HepG2 (cell line): Measurements from ENCODE around the gene OR2T10. TPM values are rescaled to one million over a fixed set of nuclear protein-coding genes. Genes with fewer than 3 reads are reported as not detected.

Experiments used
- ATAC-seq: fragments of 200-7000 bp; cut with Tn5 transposase; 3 replicates; pipeline ENCODE4 v1.9.1; 2020; ENCODE audit warnings: mild to moderate bottlenecking, moderate library complexity
- BruUV-seq: library from RNA; stranded (reverse); fragments of 400-500 nt; replicated peaks from 2 replicates; lab custom pipeline; 2021; lab: Mats Ljungman, UMichigan
- CTCF ChIA-PET: fragments of 300-600 bp; formaldehyde crosslinking; extraction: SDS; loops from one replicate; lab custom pipeline; 2021; ENCODE audit warnings: low total read pairs, inconsistent platforms, low intra/inter-chr PET ratio; lab: Yijun Ruan, JAX
- POLR2A ChIA-PET: fragments of 350-600 bp; sonication (Branson Sonifier 250); formaldehyde crosslinking; loops from one replicate; lab custom pipeline; 2020; ENCODE audit warnings: antibody characterized with exemption, inconsistent platforms; lab: Yijun Ruan, JAX
- DNase-seq: peaks from one replicate; pipeline ENCODE4 v3.0.0-alpha.2; 2015; ENCODE audit warnings: low spot score
- FAIRE-seq: peaks from 3 replicates; lab custom pipeline; 2011; peaks lifted over from hg19 to GRCh38; lab: Jason Lieb, UNC
- H2AFZ ChIP-seq: one replicate; pipeline ENCODE4 v1.6.1; 2011; ENCODE audit warnings: low read length, inconsistent platforms
- H3K27ac ChIP-seq: fragments of 300-600 bp; 3 replicates; pipeline ENCODE4 v1.8.0; 2011; ENCODE audit warnings: mixed run types, mild to moderate bottlenecking, mixed read lengths, low read length, inconsistent platforms; ENCODE audit not compliant: insufficient read depth; ENCODE audit errors: extremely low read length
- H3K27me3 ChIP-seq, 2 experiments: fragments of 200-600 bp in 1 of 2; 2 replicates in 1 of 2; 3 replicates in 1 of 2; pipeline versions ENCODE4 v1.6.0 to v1.8.0; 2011; ENCODE audit warnings: low read length in 2 of 2, mild to moderate bottlenecking in 2 of 2, moderate library complexity in 2 of 2, inconsistent platforms in 1 of 2; ENCODE audit not compliant: insufficient read depth in 2 of 2, control insufficient read depth in 1 of 2
- H3K36me3 ChIP-seq, 2 experiments: fragments of 200-600 bp in 1 of 2; replicated peaks in 1 of 2; 2 replicates in 1 of 2; 3 replicates in 1 of 2; pipeline versions ENCODE4 v1.5.1 to v1.8.0; 2011; ENCODE audit warnings: low read length in 2 of 2, inconsistent platforms in 1 of 2; ENCODE audit not compliant: insufficient read depth in 2 of 2, control insufficient read depth in 1 of 2
- H3K4me1 ChIP-seq: 2 replicates; pipeline ENCODE4 v1.5.1; 2012; ENCODE audit warnings: low read length, inconsistent platforms; ENCODE audit not compliant: insufficient read depth
- H3K4me2 ChIP-seq: 2 replicates; pipeline ENCODE4 v1.6.0; 2011; ENCODE audit warnings: low read depth, low read length, inconsistent platforms
- H3K4me3 ChIP-seq, 3 experiments: fragments of 200-600 bp in 1 of 3; sonication (generic), shearing (Covaris generic) in 1 of 3; replicated peaks in 1 of 3; 2 replicates each; pipeline ENCODE4 v1.5.1; 2011 to 2016; ENCODE audit warnings: low read length in 3 of 3, inconsistent platforms in 2 of 3, low read depth in 2 of 3, mild to moderate bottlenecking in 2 of 3, control low read depth in 1 of 3, mixed read lengths in 1 of 3; ENCODE audit not compliant: insufficient read depth in 1 of 3
- H3K79me2 ChIP-seq: one replicate; pipeline ENCODE4 v1.6.1; 2011; ENCODE audit warnings: low read length, inconsistent platforms; ENCODE audit not compliant: insufficient read depth
- H3K9ac ChIP-seq: 2 replicates; pipeline ENCODE4 v1.6.0; 2011; ENCODE audit warnings: mild to moderate bottlenecking, low read depth, low read length, inconsistent platforms; ENCODE audit not compliant: insufficient read depth
- H3K9me3 ChIP-seq: 2 replicates; pipeline ENCODE4 v1.5.1; 2012; ENCODE audit warnings: mild to moderate bottlenecking, low read length
- H4K20me1 ChIP-seq: 2 replicates; pipeline ENCODE4 v1.6.0; 2011; ENCODE audit warnings: inconsistent platforms, mild to moderate bottlenecking, low read length, moderate library complexity; ENCODE audit not compliant: insufficient read depth
- MEIS2 ChIP-seq: sonication (generic); formaldehyde crosslinking; IDR thresholded peaks from 2 replicates; pipeline ENCODE4 v1.9.0; 2021; ENCODE audit warnings: mild to moderate bottlenecking, missing genetic modification reagents
- MTA3 ChIP-seq: sonication (generic); formaldehyde crosslinking; IDR thresholded peaks from 2 replicates; pipeline ENCODE4 v1.4.0; 2020; ENCODE audit warnings: missing genetic modification reagents
- TEAD2 ChIP-seq: sonication (generic); formaldehyde crosslinking; IDR thresholded peaks from 2 replicates; pipeline ENCODE4 v1.9.0; 2021; ENCODE audit warnings: missing genetic modification reagents
- ZMYM4 ChIP-seq: sonication (generic); formaldehyde crosslinking; IDR thresholded peaks from 2 replicates; pipeline ENCODE4 v1.8.1; 2023; ENCODE audit warnings: mild to moderate bottlenecking, missing genetic modification reagents
- ZNF333 ChIP-seq: sonication (generic); formaldehyde crosslinking; IDR thresholded peaks from 2 replicates; pipeline ENCODE4 v1.4.0; 2020; ENCODE audit warnings: mild to moderate bottlenecking, missing genetic modification reagents, borderline replicate concordance
- ZNF367 ChIP-seq: sonication (generic); formaldehyde crosslinking; IDR thresholded peaks from 2 replicates; pipeline ENCODE4 v1.4.0; 2020; ENCODE audit warnings: missing genetic modification reagents, borderline replicate concordance
- ZNF484 ChIP-seq: sonication (generic); formaldehyde crosslinking; IDR thresholded peaks from 2 replicates; pipeline ENCODE4 v1.5.1; 2020; ENCODE audit warnings: mild to moderate bottlenecking, low read depth, missing genetic modification reagents, borderline replicate concordance
- ZNF550 ChIP-seq: sonication (generic); formaldehyde crosslinking; IDR thresholded peaks from 2 replicates; pipeline ENCODE4 v1.4.0; 2020; ENCODE audit warnings: mild to moderate bottlenecking, missing genetic modification reagents, borderline replicate concordance
- WGBS: methylation state at CpG from one replicate; pipeline ENCODE4 v1.1.6; 2017; ENCODE audit warnings: low lambda C conversion rate; 5-methylcytosine and 5-hydroxymethylcytosine counted together
- in situ Hi-C: cut with HindIII; loops from 2 replicates; pipeline ENCODE4 v1.10.0; 2017; ENCODE audit warnings: low pct_unique_long_range_greater_than_20kb; ENCODE audit not compliant: extremely low pct_ligation_motif_present
- intact Hi-C: fragments of 100-400 bp; cut with micrococcal nuclease; formaldehyde crosslinking; loops from one replicate; pipeline ENCODE4 v1.10.0; 2022; ENCODE audit not compliant: unreplicated experiment
- polyA plus RNA-seq, 8 experiments: library from polyadenylated mRNA; depleted of rRNA in 3 of 8; stranded (reverse) in 7 of 8; unstranded in 1 of 8; fragments of >200 nt; fragmentation: Illumina TruSeq in 4 of 8; extraction: Trizol in 4 of 8; gene quantifications; 2 replicates each; pipeline versions ENCODE4 v1.2.1 to v1.2.3, GENCODE V29; 2011 to 2016; ENCODE audit warnings: low read depth in 4 of 8, missing spikeins in 1 of 8, mixed read lengths in 1 of 8; ENCODE audit not compliant: insufficient read depth in 1 of 8
- total RNA-seq, 5 experiments: library from RNA; depleted of rRNA; stranded (reverse); fragments of >200 nt; fragmentation: Illumina TruSeq; extraction: Trizol; gene quantifications; 2 replicates each; pipeline ENCODE4 v1.2.3, GENCODE V29; 2016; ENCODE audit warnings: low read depth in 1 of 5
- TF ChIP-seq, protein P1 (sequence below): sonication (generic); formaldehyde crosslinking; IDR thresholded peaks from 2 replicates; pipeline ENCODE4 v1.4.0; 2020; ENCODE audit warnings: missing genetic modification reagents
- TF ChIP-seq, protein P2 (sequence below): sonication (generic); formaldehyde crosslinking; IDR thresholded peaks from 2 replicates; pipeline ENCODE4 v1.4.0; 2020; ENCODE audit warnings: mild to moderate bottlenecking, missing genetic modification reagents
- TF ChIP-seq, protein P3 (sequence below): IDR thresholded peaks from 2 replicates; pipeline ENCODE4 v1.6.1; 2018; ENCODE audit warnings: missing genetic modification reagents, mild to moderate bottlenecking, missing compliant biosample characterization
- TF ChIP-seq, protein P4 (sequence below): sonication (generic); formaldehyde crosslinking; IDR thresholded peaks from 2 replicates; pipeline ENCODE4 v1.5.0; 2020; ENCODE audit warnings: missing genetic modification reagents

OR2T10 gene
- total and polyA plus RNA-seq, 2 of the 13 experiments (the other 11 are each of a cell fraction or from before 2014, with no cell fraction given), result not detected

DNA sequence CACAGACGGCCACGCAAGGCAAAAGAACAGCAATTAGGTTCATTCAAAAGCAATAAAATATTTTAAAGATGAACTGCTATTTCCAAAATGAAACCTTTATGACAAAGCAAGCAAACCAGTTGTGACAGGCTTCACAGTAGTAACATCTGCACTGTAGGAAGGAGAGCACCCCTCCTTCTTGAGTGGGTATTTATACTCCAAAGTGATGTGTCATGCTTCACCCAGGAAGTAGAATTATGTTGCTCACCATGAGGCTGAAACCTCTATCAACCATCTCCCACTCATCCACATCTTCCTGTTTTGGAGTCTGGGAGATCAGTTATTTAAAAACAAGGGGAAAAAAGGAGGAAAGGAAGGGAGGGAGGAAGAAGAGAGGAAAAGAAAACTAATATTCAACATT lies 885 bp downstream of the OR2T10 start:
- ChIA-PET POLR2A (no interaction called here), CTCF (no interaction called here)
- no TSS peak for BruUV-seq
- no peaks in the 10 kb centered on the region for H3K4me1 ChIP-seq
- no peaks in the 10 kb centered on the region for H4K20me1 ChIP-seq
- no peak for DNase-seq
- no peak overlapping the region for H2AFZ ChIP-seq
- intact Hi-C loops (no loop called here), in situ Hi-C loops (no loop called here)
- no peak overlapping the region for H3K27ac ChIP-seq
- TF ChIP-seq TEAD2 (CRISPR knock-in tag) (no peak), ZNF550 (CRISPR knock-in tag) (no peak), ZNF484 (CRISPR knock-in tag) (no peak), ZMYM4 (CRISPR knock-in tag) (no peak)
- H3K36me3 ChIP-seq, result no peaks in the 10 kb centered on the region
- FAIRE-seq, result no peak
- no peaks in the 10 kb centered on the region for H3K79me2 ChIP-seq
- H3K9ac ChIP-seq, result no peak overlapping the region
- WGBS, result 0% methylated on average over 2 of the region's 2 CpGs
- H3K9me3 ChIP-seq, result no peaks in the 10 kb centered on the region
- no peak overlapping the region for H3K4me3 ChIP-seq
- H3K4me2 ChIP-seq, result no peak overlapping the region
- ATAC-seq, result no peak
- no peaks in the 10 kb centered on the region for H3K27me3 ChIP-seq

DNA sequence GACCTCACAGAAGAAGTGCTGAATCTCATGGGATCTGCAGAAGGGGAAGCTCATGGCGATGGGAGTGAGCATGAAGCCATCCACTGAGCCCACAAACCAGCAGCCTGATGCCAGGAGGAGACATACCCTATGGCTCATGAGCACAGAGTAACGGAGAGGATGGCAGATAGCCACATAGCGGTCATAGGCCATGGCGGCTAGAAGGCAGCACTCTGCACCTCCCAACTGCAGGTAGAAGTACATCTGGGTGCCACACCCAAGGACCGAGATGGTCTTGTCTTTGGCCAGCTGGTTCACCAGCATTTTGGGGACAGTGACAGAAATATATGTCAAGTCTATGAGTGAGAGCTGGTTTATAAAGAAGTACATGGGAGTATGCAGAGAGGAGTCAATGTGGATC lies 4.3 kb downstream of the OR2T10 start:
- Histone ChIP-seq H3K9me3 (no peaks in the 10 kb centered on the region), H3K4me3 (no peak overlapping the region), H3K27me3 (no peaks in the 10 kb centered on the region), H3K4me2 (no peak overlapping the region), H3K36me3 (no peaks in the 10 kb centered on the region), H3K9ac (no peak overlapping the region), H3K4me1 (no peaks in the 10 kb centered on the region), H3K27ac (no peak overlapping the region), H3K79me2 (no peaks in the 10 kb centered on the region), H2AFZ (no peak overlapping the region), H4K20me1 (no peaks in the 10 kb centered on the region)
- in situ Hi-C loops, result no loop called here
- ATAC-seq (no peak), DNase-seq (no peak), FAIRE-seq (no peak)
- intact Hi-C loops, result no loop called here
- ChIA-PET CTCF (no interaction called here), POLR2A (no interaction called here)
- 1% methylated on average over 5 of the region's 5 CpGs for WGBS
- no TSS peak for BruUV-seq
- TF ChIP-seq ZNF367, result no peak
- no peak for TF ChIP-seq ZNF333 (CRISPR knock-in tag)
- TF ChIP-seq, protein P1, sequence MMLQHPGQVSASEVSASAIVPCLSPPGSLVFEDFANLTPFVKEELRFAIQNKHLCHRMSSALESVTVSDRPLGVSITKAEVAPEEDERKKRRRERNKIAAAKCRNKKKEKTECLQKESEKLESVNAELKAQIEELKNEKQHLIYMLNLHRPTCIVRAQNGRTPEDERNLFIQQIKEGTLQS, result no peak
- no peak for TF ChIP-seq MTA3 (CRISPR knock-in tag)
- TF ChIP-seq MEIS2 (CRISPR knock-in tag), result no peak
- TF ChIP-seq, protein P2, sequence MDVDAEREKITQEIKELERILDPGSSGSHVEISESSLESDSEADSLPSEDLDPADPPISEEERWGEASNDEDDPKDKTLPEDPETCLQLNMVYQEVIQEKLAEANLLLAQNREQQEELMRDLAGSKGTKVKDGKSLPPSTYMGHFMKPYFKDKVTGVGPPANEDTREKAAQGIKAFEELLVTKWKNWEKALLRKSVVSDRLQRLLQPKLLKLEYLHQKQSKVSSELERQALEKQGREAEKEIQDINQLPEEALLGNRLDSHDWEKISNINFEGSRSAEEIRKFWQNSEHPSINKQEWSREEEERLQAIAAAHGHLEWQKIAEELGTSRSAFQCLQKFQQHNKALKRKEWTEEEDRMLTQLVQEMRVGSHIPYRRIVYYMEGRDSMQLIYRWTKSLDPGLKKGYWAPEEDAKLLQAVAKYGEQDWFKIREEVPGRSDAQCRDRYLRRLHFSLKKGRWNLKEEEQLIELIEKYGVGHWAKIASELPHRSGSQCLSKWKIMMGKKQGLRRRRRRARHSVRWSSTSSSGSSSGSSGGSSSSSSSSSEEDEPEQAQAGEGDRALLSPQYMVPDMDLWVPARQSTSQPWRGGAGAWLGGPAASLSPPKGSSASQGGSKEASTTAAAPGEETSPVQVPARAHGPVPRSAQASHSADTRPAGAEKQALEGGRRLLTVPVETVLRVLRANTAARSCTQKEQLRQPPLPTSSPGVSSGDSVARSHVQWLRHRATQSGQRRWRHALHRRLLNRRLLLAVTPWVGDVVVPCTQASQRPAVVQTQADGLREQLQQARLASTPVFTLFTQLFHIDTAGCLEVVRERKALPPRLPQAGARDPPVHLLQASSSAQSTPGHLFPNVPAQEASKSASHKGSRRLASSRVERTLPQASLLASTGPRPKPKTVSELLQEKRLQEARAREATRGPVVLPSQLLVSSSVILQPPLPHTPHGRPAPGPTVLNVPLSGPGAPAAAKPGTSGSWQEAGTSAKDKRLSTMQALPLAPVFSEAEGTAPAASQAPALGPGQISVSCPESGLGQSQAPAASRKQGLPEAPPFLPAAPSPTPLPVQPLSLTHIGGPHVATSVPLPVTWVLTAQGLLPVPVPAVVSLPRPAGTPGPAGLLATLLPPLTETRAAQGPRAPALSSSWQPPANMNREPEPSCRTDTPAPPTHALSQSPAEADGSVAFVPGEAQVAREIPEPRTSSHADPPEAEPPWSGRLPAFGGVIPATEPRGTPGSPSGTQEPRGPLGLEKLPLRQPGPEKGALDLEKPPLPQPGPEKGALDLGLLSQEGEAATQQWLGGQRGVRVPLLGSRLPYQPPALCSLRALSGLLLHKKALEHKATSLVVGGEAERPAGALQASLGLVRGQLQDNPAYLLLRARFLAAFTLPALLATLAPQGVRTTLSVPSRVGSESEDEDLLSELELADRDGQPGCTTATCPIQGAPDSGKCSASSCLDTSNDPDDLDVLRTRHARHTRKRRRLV (CRISPR knock-in tag), result no peak
- TF ChIP-seq, protein P3, sequence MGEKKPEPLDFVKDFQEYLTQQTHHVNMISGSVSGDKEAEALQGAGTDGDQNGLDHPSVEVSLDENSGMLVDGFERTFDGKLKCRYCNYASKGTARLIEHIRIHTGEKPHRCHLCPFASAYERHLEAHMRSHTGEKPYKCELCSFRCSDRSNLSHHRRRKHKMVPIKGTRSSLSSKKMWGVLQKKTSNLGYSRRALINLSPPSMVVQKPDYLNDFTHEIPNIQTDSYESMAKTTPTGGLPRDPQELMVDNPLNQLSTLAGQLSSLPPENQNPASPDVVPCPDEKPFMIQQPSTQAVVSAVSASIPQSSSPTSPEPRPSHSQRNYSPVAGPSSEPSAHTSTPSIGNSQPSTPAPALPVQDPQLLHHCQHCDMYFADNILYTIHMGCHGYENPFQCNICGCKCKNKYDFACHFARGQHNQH (CRISPR knock-in tag), result no peak
- TF ChIP-seq, protein P4, sequence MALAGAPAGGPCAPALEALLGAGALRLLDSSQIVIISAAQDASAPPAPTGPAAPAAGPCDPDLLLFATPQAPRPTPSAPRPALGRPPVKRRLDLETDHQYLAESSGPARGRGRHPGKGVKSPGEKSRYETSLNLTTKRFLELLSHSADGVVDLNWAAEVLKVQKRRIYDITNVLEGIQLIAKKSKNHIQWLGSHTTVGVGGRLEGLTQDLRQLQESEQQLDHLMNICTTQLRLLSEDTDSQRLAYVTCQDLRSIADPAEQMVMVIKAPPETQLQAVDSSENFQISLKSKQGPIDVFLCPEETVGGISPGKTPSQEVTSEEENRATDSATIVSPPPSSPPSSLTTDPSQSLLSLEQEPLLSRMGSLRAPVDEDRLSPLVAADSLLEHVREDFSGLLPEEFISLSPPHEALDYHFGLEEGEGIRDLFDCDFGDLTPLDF (CRISPR knock-in tag), result no peak
